HL-60 (cell line): ENCODE results near the gene LRP1-AS.

Experiments used
- DNase-seq, 2 experiments: peaks; one replicate each; pipeline ENCODE4 v3.0.0-alpha.2; 2010 to 2020; ENCODE audit warnings: low read depth in 1 of 2, low spot score in 1 of 2
- H3K27ac ChIP-seq: fragments of 250-450 bp; sonication (Bioruptor Pico); replicated peaks from 2 replicates; pipeline ENCODE4 v1.5.1; 2020; ENCODE audit warnings: mild to moderate bottlenecking, moderate library complexity
- H3K27me3 ChIP-seq: fragments of 250-450 bp; sonication (Bioruptor Pico); 2 replicates; pipeline ENCODE4 v1.5.1; 2021; ENCODE audit warnings: mild to moderate bottlenecking, moderate library complexity; ENCODE audit not compliant: insufficient read depth, poor library complexity, severe bottlenecking
- H3K4me3 ChIP-seq: replicated peaks from 2 replicates; pipeline ENCODE4 v1.5.1; 2011; ENCODE audit warnings: mild to moderate bottlenecking, control low read depth, low read length; ENCODE audit not compliant: insufficient read depth
- GABPA ChIP-seq: IDR thresholded peaks from 2 replicates; pipeline ENCODE4 v1.6.1; 2012; ENCODE audit warnings: low read depth
- POLR2AphosphoS5 ChIP-seq: IDR thresholded peaks from 2 replicates; pipeline ENCODE4 v1.6.1; 2012; ENCODE audit warnings: low read depth
- REST ChIP-seq: IDR thresholded peaks from 2 replicates; pipeline ENCODE4 v1.6.1; 2012; ENCODE audit warnings: low read depth; ENCODE audit not compliant: insufficient replicate concordance
- SPI1 ChIP-seq: IDR thresholded peaks from 2 replicates; pipeline ENCODE4 v1.6.1; 2012; ENCODE audit warnings: low read depth, mild to moderate bottlenecking, borderline replicate concordance
- TF ChIP-seq, protein P1 (sequence below): IDR thresholded peaks from one replicate; pipeline ENCODE4 v1.5.1; 2011; ENCODE audit warnings: low read length, control low read depth, inconsistent platforms; ENCODE audit not compliant: insufficient read depth

The LRP1-AS gene

DNA sequence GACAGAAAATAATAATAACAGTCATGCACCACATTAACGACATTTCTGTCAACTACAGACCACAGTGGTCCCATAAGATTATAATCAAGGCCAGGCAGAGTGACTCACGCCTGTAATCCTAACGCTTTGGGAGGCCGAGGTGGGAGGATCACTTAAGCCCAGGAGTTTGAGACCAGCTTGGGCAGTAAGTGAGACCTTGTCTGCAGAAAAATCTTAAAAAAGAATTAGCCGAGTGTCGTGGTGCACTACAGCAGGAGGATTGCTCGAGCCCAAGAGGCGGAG is 49.9 kb downstream of the LRP1-AS start:
- no peak for TF ChIP-seq REST
- TF ChIP-seq, protein P1, sequence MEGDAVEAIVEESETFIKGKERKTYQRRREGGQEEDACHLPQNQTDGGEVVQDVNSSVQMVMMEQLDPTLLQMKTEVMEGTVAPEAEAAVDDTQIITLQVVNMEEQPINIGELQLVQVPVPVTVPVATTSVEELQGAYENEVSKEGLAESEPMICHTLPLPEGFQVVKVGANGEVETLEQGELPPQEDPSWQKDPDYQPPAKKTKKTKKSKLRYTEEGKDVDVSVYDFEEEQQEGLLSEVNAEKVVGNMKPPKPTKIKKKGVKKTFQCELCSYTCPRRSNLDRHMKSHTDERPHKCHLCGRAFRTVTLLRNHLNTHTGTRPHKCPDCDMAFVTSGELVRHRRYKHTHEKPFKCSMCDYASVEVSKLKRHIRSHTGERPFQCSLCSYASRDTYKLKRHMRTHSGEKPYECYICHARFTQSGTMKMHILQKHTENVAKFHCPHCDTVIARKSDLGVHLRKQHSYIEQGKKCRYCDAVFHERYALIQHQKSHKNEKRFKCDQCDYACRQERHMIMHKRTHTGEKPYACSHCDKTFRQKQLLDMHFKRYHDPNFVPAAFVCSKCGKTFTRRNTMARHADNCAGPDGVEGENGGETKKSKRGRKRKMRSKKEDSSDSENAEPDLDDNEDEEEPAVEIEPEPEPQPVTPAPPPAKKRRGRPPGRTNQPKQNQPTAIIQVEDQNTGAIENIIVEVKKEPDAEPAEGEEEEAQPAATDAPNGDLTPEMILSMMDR = no peak
- TF ChIP-seq POLR2AphosphoS5 = no peak
- TF ChIP-seq GABPA = no peak
- no peak for TF ChIP-seq SPI1
- no peak for DNase-seq
- Histone ChIP-seq H3K27me3 (no peaks in the 10 kb centered on the region), H3K4me3 (no peak overlapping the region), H3K27ac (no peak overlapping the region)

DNA sequence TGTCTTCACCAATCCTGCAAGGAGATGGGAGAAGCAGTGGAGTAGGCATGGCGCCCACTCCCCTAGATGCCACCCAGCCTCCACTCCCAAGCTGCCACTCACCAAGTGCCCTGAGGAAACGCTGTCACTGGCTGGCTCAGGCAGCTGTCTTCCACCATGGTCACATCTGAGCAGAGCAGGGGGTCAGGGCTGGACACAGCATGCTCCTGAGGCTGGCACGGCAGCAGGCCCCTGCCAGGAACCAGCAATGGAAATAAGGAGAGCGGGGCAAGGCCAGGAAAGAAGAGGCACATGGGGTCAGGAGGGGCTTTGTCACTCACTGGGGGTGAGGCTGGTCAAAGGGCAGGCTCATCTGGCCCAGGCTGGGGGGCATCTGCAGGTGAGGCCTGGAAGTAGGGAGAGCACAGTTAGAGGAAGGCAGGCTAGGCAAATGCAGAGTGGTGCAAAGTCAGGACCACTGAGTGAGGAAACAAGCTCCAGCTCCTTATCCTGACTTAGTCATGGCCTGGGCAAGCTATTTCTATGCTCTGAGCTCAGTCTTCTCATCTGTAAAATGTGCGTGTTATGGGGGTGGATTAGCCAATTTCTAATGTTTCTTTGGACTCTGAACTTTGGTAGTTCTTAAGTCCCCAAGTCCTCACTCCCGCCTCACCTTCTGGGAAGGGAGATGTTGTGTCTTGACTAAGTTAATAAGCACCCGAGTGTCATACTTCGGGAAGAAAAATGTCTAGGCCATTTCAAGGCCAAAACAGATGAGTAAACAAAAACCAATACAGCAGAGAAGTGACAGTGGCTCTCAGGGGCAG is 50.5 kb downstream of the LRP1-AS start:
- TF ChIP-seq SPI1 (no peak), POLR2AphosphoS5 (no peak), GABPA (no peak), REST (no peak)
- TF ChIP-seq, protein P1 = no peak
- H3K27ac ChIP-seq = no peak overlapping the region

GRCh38 chr12:57096099-57096572 is 51.3 kb downstream of the LRP1-AS start:
- H3K27ac ChIP-seq = no peak overlapping the region
- no peak for DNase-seq
- H3K4me3 ChIP-seq = no peak overlapping the region
- H3K27me3 ChIP-seq = no peaks in the 10 kb centered on the region
- TF ChIP-seq POLR2AphosphoS5 = no peak

More for the DNA sequence above, 50.5 kb downstream of the LRP1-AS start:
- no peak for DNase-seq
- Histone ChIP-seq H3K4me3 (no peak overlapping the region), H3K27me3 (no peaks in the 10 kb centered on the region)

- Histone ChIP-seq H3K4me3 (no peak overlapping the region), H3K27me3 (no peaks in the 10 kb centered on the region), H3K27ac (no peak overlapping the region)
- DNase-seq = no peak
- TF ChIP-seq, protein P1 = no peak
- TF ChIP-seq SPI1 (no peak), REST (no peak), POLR2AphosphoS5 (no peak), GABPA (no peak)
Measured at GRCh38 chr12:57095440-57095839, 52.0 kb downstream of the LRP1-AS start.
